Endodermal cell (in vitro differentiated cells): ENCODE measurements around the gene SAXO1. TPM values are rescaled to one million over a fixed set of nuclear protein-coding genes. Genes with fewer than 3 reads are reported as not detected.

Source experiments
- DNase-seq: peaks from one replicate; pipeline ENCODE4 v3.0.0-alpha.2; 2017
- H3K27ac ChIP-seq: 2 replicates; pipeline ENCODE4 v1.5.1; 2013; ENCODE audit warnings: mild to moderate bottlenecking, low read depth, low read length, moderate library complexity
- H3K27me3 ChIP-seq: 2 replicates; pipeline ENCODE4 v1.6.1; 2013; ENCODE audit warnings: mild to moderate bottlenecking, low read length, moderate library complexity; ENCODE audit not compliant: insufficient read depth, control insufficient read depth, poor library complexity, severe bottlenecking
- H3K36me3 ChIP-seq: 2 replicates; pipeline ENCODE4 v1.7.0; 2013; ENCODE audit warnings: mild to moderate bottlenecking, low read length, moderate library complexity; ENCODE audit not compliant: control insufficient read depth, insufficient read depth
- H3K4me1 ChIP-seq: one replicate; pipeline ENCODE4 v1.7.0; 2013; ENCODE audit warnings: low read length; ENCODE audit not compliant: control insufficient read depth, insufficient read depth
- H3K4me3 ChIP-seq: 2 replicates; pipeline ENCODE4 v1.5.1; 2013; ENCODE audit warnings: mild to moderate bottlenecking, low read length, moderate library complexity
- H3K9ac ChIP-seq: 2 replicates; pipeline ENCODE4 v1.6.1; 2013; ENCODE audit warnings: mild to moderate bottlenecking, low read length, moderate library complexity; ENCODE audit not compliant: poor library complexity, severe bottlenecking; ENCODE audit errors: extremely low read depth
- H3K9me3 ChIP-seq: 2 replicates; pipeline ENCODE4 v1.6.1; 2013; ENCODE audit warnings: mild to moderate bottlenecking, low read length, moderate library complexity; ENCODE audit not compliant: control insufficient read depth
- H3K27ac Mint-ChIP-seq: 2 replicates; pipeline ENCODE4 v1.8.0; 2020; ENCODE audit warnings: mixed read lengths
- H3K27me3 Mint-ChIP-seq: 2 replicates; pipeline ENCODE4 v1.8.0; 2021; ENCODE audit warnings: mild to moderate bottlenecking, mixed read lengths; ENCODE audit not compliant: insufficient read depth
- H3K36me3 Mint-ChIP-seq: 2 replicates; pipeline ENCODE4 v1.8.0; 2020; ENCODE audit warnings: low read depth, mixed read lengths
- H3K4me1 Mint-ChIP-seq: 2 replicates; pipeline ENCODE4 v1.8.0; 2020; ENCODE audit warnings: mixed read lengths
- H3K4me3 Mint-ChIP-seq: 2 replicates; pipeline ENCODE4 v1.8.0; 2020; ENCODE audit warnings: mild to moderate bottlenecking, moderate library complexity, mixed read lengths
- H3K9me3 Mint-ChIP-seq: 2 replicates; pipeline ENCODE4 v1.8.0; 2020; ENCODE audit warnings: mild to moderate bottlenecking, mixed read lengths
- CTCF ChIP-seq: fragments of 200-600 bp; sonication (generic); conservative IDR thresholded peaks from 2 replicates; pipeline ENCODE4 v1.5.0; 2021; ENCODE audit warnings: antibody characterized with exemption, mild to moderate bottlenecking
- WGBS, 2 experiments: methylation state at CpG; one replicate each; pipeline versions ENCODE4 v1.1.5 to v1.1.7; 2013; ENCODE audit warnings: missing lambda C conversion rate in 2 of 2, mixed read lengths in 1 of 2; ENCODE audit not compliant: insufficient coverage in 1 of 2, insufficient read length in 1 of 2; 5-methylcytosine and 5-hydroxymethylcytosine counted together
- total RNA-seq, 2 donors: library from RNA; stranded (reverse); fragmentation: NEBNext Ultra II Directional in 1 of 2; extraction: Animal tissue kit (Norgen Biotek cat#: 25700) in 1 of 2; gene quantifications; 2 replicates in 1 of 2; 3 replicates in 1 of 2; pipeline ENCODE4 v1.2.1, GENCODE V29; 2021

Gene SAXO1
- total RNA-seq, 2 donors from 2014 or later, result 0.04 to 1.2 TPM

GRCh38 chr9:18985996-18986395, 47.0 kb downstream of the SAXO1 start:
- Histone ChIP-seq H3K4me1 (no peaks in the 10 kb centered on the region), H3K9ac (no peak overlapping the region), H3K27me3 (no peaks in the 10 kb centered on the region), H3K36me3 (no peaks in the 10 kb centered on the region), H3K27ac (no peak overlapping the region), H3K9me3 (peaks cover 6% of the 10 kb centered on the region), H3K4me3 (no peak overlapping the region)
- no peak for DNase-seq
- Mint-ChIP-seq H3K36me3 (no peaks in the 10 kb centered on the region), H3K4me1 (peaks cover 4% of the 10 kb centered on the region), H3K9me3 (peaks cover 13% of the 10 kb centered on the region), H3K4me3 (no peak overlapping the region), H3K27me3 (no peaks in the 10 kb centered on the region), H3K27ac (no peak overlapping the region)
- TF ChIP-seq CTCF, result no peak

GRCh38 chr9:18985464-18985951, 47.5 kb downstream of the SAXO1 start:
- H3K9me3 Mint-ChIP-seq, result peaks cover 12% of the 10 kb centered on the region
- Histone ChIP-seq H3K9me3 (peaks cover 6% of the 10 kb centered on the region), H3K4me3 (no peak overlapping the region), H3K36me3 (no peaks in the 10 kb centered on the region), H3K9ac (no peak overlapping the region), H3K27me3 (no peaks in the 10 kb centered on the region), H3K4me1 (no peaks in the 10 kb centered on the region), H3K27ac (no peak overlapping the region)
- no peak overlapping the region for H3K4me3 Mint-ChIP-seq
- H3K27ac Mint-ChIP-seq, result no peak overlapping the region
- H3K4me1 Mint-ChIP-seq, result peaks cover 7% of the 10 kb centered on the region
- no peaks in the 10 kb centered on the region for H3K36me3 Mint-ChIP-seq
- WGBS, 2 experiments, result 90 to 100% methylated on average over 4 to 6 of the region's 6 CpGs
- TF ChIP-seq CTCF, result no peak
- DNase-seq, result no peak
- no peaks in the 10 kb centered on the region for H3K27me3 Mint-ChIP-seq

GRCh38 chr9:18982262-18982620, 50.8 kb downstream of the SAXO1 start:
- H3K36me3 ChIP-seq, result no peaks in the 10 kb centered on the region

More at GRCh38 chr9:18982262-18982620, 50.8 kb downstream of the SAXO1 start:
- Mint-ChIP-seq H3K36me3 (no peaks in the 10 kb centered on the region), H3K4me3 (no peak overlapping the region), H3K4me1 (peaks cover 18% of the 10 kb centered on the region), H3K27me3 (no peaks in the 10 kb centered on the region), H3K27ac (no peak overlapping the region), H3K9me3 (peaks cover 12% of the 10 kb centered on the region)
- WGBS, 2 experiments, result 90 to 100% methylated on average over 4 to 5 of the region's 5 CpGs
- Histone ChIP-seq H3K27ac (no peak overlapping the region), H3K4me1 (no peaks in the 10 kb centered on the region), H3K27me3 (no peaks in the 10 kb centered on the region), H3K9me3 (peaks cover 6% of the 10 kb centered on the region), H3K9ac (no peak overlapping the region), H3K4me3 (no peak overlapping the region)
- DNase-seq, result no peak
- no peak for TF ChIP-seq CTCF
